Bronchial epithelial cell (primary cell): ENCODE measurements around the gene KLF3. TPM values are rescaled to one million over a fixed set of nuclear protein-coding genes. Genes with fewer than 3 reads are reported as not detected.
"Not testable (repeated sequence)": the region's sequence is repeated elsewhere in the genome, so short reads cannot be mapped to it uniquely, and the experiment has no call there.

ENCODE experiments used
- DNase-seq: peaks from one replicate; pipeline ENCODE4 v3.0.0-alpha.2; 2010; ENCODE audit warnings: low read depth
- FAIRE-seq: peaks from 2 replicates; lab custom pipeline; 2011; peaks lifted over from hg19 to GRCh38; lab: Jason Lieb, UNC
- H3K27me3 ChIP-seq: 2 replicates; pipeline ENCODE4 v1.5.1; 2011; ENCODE audit warnings: low read length; ENCODE audit not compliant: control insufficient read depth, insufficient read depth
- H3K36me3 ChIP-seq: 2 replicates; pipeline ENCODE4 v1.5.1; 2011; ENCODE audit warnings: low read length; ENCODE audit not compliant: control insufficient read depth, insufficient read depth
- H3K4me3 ChIP-seq: 2 replicates; pipeline ENCODE4 v1.5.1; 2011; ENCODE audit warnings: mild to moderate bottlenecking, low read depth, low read length, control low read depth
- CTCF ChIP-seq: IDR thresholded peaks from 2 replicates; pipeline ENCODE4 v1.5.1; 2011; ENCODE audit warnings: mild to moderate bottlenecking, moderate library complexity, low read length, control low read depth, inconsistent platforms; ENCODE audit not compliant: insufficient read depth, severe bottlenecking
- total RNA-seq: library from RNA; depleted of rRNA; stranded (reverse); fragments of >200 nt; gene quantifications from 2 replicates; pipeline ENCODE4 v1.2.1, GENCODE V29; 2014

Gene KLF3
- total RNA-seq, 1 donor from 2014 or later: 33.4 TPM

GRCh38 chr4:38624311-38624710 is 39.7 kb upstream of the KLF3 start:
- H3K4me3 ChIP-seq: no peak overlapping the region
- FAIRE-seq (no peak), DNase-seq (no peak)
- no peaks in the 10 kb centered on the region for H3K36me3 ChIP-seq
- TF ChIP-seq CTCF: no peak
- no peaks in the 10 kb centered on the region for H3K27me3 ChIP-seq

GRCh38 chr4:38625508-38625907 is 38.5 kb upstream of the KLF3 start:
- DNase-seq (no peak), FAIRE-seq (no peak)
- TF ChIP-seq CTCF: no peak

DNA sequence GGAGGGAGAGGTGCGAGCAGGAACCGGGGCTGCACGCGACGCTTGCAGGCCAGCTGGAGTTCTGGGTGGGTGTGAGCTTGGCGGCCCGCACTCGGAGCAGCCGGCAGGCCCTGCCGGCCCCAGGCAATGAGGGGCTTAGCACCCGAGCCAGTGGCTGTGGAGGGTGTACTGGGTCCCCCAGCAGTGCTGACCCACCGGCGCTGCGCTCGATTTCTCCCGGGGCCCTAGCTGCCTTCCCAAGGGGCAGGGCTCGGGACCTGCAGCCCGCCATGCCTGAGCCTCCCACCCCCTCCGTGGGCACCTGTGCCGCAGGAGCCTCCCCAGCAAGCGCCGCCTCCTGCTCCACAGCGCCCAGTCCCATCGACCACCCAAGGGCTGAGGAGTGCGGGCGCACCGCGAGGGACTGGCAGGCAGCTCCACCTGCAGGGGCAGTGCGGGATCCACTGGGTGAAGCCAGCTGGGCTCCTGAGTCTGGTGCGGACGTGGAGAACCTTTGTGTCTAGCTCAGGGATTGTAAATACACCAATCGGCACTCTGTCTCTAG is 37.0 kb upstream of the KLF3 start:
- not testable (repeated sequence) for DNase-seq, H3K4me3 ChIP-seq, H3K27me3 ChIP-seq, FAIRE-seq, H3K36me3 ChIP-seq

More at GRCh38 chr4:38625508-38625907, 38.5 kb upstream of the KLF3 start:
- H3K4me3 ChIP-seq: no peak overlapping the region
- H3K36me3 ChIP-seq: no peaks in the 10 kb centered on the region
- no peaks in the 10 kb centered on the region for H3K27me3 ChIP-seq

DNA sequence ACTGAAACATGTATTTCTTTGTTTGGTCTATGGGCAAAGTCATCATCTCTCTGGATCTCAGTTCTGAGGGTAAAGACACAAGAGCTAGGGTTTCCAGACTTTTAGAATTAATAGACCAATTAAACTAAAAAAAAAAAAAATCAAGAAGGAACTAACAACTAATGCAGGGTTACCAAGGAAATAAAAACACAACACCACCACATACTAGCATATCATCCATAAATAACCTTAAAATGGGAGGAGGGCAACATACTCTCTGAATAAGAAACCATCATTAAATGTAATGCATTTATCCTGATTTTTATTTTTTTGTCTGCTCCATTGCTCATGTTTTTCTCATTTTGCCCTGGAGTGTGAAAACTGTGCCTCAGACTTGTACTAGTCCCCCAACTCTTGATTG is 33.5 kb upstream of the KLF3 start:
- FAIRE-seq: no peak
- no peaks in the 10 kb centered on the region for H3K27me3 ChIP-seq
- no peak for TF ChIP-seq CTCF
- no peak for DNase-seq
- no peak overlapping the region for H3K4me3 ChIP-seq
- H3K36me3 ChIP-seq: no peaks in the 10 kb centered on the region

- peak; percentile 66 for FAIRE-seq
- no peak overlapping the region for H3K4me3 ChIP-seq
- H3K27me3 ChIP-seq: no peaks in the 10 kb centered on the region
- H3K36me3 ChIP-seq: no peaks in the 10 kb centered on the region
- TF ChIP-seq CTCF: no peak
- DNase-seq: no peak
These were observed 29.8 kb upstream of the KLF3 start for GRCh38 chr4:38634047-38634759.

DNA sequence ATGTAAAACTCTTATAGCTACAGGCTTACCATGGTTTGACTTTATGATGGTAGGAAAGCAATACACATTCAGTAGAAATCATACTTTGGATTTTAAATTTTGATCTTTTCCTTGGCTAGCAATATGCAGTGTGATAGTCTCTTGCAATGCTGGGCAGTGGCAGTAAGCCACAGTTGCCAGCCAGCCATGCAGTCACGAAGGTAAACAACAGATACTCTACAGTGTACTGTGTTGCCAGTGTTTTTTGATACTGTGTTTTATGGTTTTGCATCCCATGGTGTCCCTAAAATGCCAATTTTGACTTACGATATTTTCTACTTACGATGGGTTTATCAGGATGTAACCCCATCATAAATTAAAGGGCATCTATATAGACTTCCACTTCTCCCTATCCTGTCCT is 24.8 kb upstream of the KLF3 start:
- no peak for FAIRE-seq
- no peak for DNase-seq
- Histone ChIP-seq H3K36me3 (no peaks in the 10 kb centered on the region), H3K4me3 (no peak overlapping the region), H3K27me3 (no peaks in the 10 kb centered on the region)
- no peak for TF ChIP-seq CTCF
